Fibroblast of lung (primary cell): ENCODE data around the gene KCNJ5. TPM values are rescaled to one million over a fixed set of nuclear protein-coding genes. Genes with fewer than 3 reads are reported as not detected.

Source experiments
- DNase-seq, 2 donors: peaks; one replicate each; pipeline versions ENCODE4 v3.0.0 to v3.0.0-alpha.2; 2010; ENCODE audit warnings: low read depth in 2 of 2
- H2AFZ ChIP-seq: 2 replicates; pipeline ENCODE4 v1.5.1; 2012; ENCODE audit warnings: low read length, control low read depth, inconsistent platforms
- H3K27ac ChIP-seq: 2 replicates; pipeline ENCODE4 v1.5.1; 2011; ENCODE audit warnings: low read length, control low read depth; ENCODE audit not compliant: insufficient read depth
- H3K27me3 ChIP-seq: 2 replicates; pipeline ENCODE4 v1.5.1; 2011; ENCODE audit warnings: mild to moderate bottlenecking, low read length; ENCODE audit not compliant: control insufficient read depth, insufficient read depth
- H3K36me3 ChIP-seq: 2 replicates; pipeline ENCODE4 v1.5.1; 2011; ENCODE audit warnings: low read length; ENCODE audit not compliant: control insufficient read depth, insufficient read depth
- H3K4me1 ChIP-seq: 2 replicates; pipeline ENCODE4 v1.5.1; 2011; ENCODE audit warnings: low read length; ENCODE audit not compliant: control insufficient read depth, insufficient read depth; ENCODE audit errors: extremely low read depth
- H3K4me2 ChIP-seq: 2 replicates; pipeline ENCODE4 v1.5.1; 2011; ENCODE audit warnings: low read length, control low read depth; ENCODE audit not compliant: insufficient read depth; ENCODE audit errors: extremely low read depth
- H3K4me3 ChIP-seq, 4 experiments: fragments of 200-600 bp in 1 of 4; sonication (generic) in 1 of 4; replicated peaks in 1 of 4; 2 replicates each; pipeline ENCODE4 v1.5.1; 2011 to 2016; ENCODE audit warnings: low read length in 4 of 4, low read depth in 3 of 4, mild to moderate bottlenecking in 3 of 4, control low read depth in 2 of 4, inconsistent platforms in 1 of 4, mixed read lengths in 1 of 4; ENCODE audit not compliant: insufficient read depth in 1 of 4; ENCODE audit errors: control extremely low read depth in 1 of 4
- H3K79me2 ChIP-seq: 2 replicates; pipeline ENCODE4 v1.5.1; 2012; ENCODE audit warnings: mild to moderate bottlenecking, low read length, inconsistent platforms; ENCODE audit not compliant: control insufficient read depth, insufficient read depth
- H3K9ac ChIP-seq: 2 replicates; pipeline ENCODE4 v1.5.1; 2011; ENCODE audit warnings: mild to moderate bottlenecking, low read length, control low read depth; ENCODE audit not compliant: insufficient read depth
- H3K9me3 ChIP-seq: 2 replicates; pipeline ENCODE4 v1.5.1; 2012; ENCODE audit warnings: low read depth, low read length; ENCODE audit not compliant: control insufficient read depth, insufficient read depth
- H4K20me1 ChIP-seq: 2 replicates; pipeline ENCODE4 v1.5.1; 2011; ENCODE audit warnings: low read length; ENCODE audit not compliant: control insufficient read depth, insufficient read depth; ENCODE audit errors: extremely low read depth
- CTCF ChIP-seq, 2 donors: IDR thresholded peaks in 1 of 2; conservative IDR thresholded peaks in 1 of 2; 1 replicate in 1 of 2; 2 replicates in 1 of 2; pipeline ENCODE4 v1.5.1; 2011 to 2012; ENCODE audit warnings: low read length in 2 of 2, control low read depth in 1 of 2, inconsistent platforms in 1 of 2, low read depth in 1 of 2, mild to moderate bottlenecking in 1 of 2
- EZH2 ChIP-seq: IDR thresholded peaks from 2 replicates; pipeline ENCODE4 v1.5.1; 2012; ENCODE audit warnings: low read length, control low read depth, mild to moderate bottlenecking; ENCODE audit errors: missing control alignments
- polyA plus RNA-seq, 2 donors: library from polyadenylated mRNA; depleted of rRNA in 1 of 2; stranded (reverse) in 1 of 2; unstranded in 1 of 2; fragments of >200 nt; gene quantifications; 2 replicates each; pipeline ENCODE4 v1.2.1, GENCODE V29; 2011 to 2012; ENCODE audit warnings: missing spikeins in 1 of 2
- total RNA-seq: library from RNA; depleted of rRNA; stranded (reverse); fragments of >200 nt; gene quantifications from 2 replicates; pipeline ENCODE4 v1.2.1, GENCODE V29; 2014

KCNJ5 gene
- total and polyA plus RNA-seq, 2 donors (not counting 1 experiment from before 2014, with no cell fraction given) = 0.24 to 0.33 TPM

DNA sequence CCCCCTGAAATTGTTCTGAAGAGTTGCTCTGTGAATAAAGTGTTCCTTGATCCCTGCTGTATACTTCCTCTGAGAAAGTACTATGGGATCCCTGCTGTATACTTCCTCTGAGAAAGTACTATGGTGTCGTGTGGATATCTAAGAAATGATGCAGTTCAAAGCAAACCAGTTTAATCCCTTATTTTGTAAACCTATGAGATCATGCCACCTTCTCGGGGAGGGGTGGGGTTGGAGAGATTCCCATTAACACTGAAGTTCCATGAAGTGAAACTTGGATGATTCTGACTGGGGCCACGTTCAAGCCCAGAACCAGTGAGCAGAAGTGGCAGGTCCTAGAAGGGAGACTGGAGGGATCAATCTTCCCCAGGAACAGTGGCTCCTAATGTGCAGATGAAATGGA is 64.5 kb downstream of the KCNJ5 start:
- Histone ChIP-seq H3K79me2 (no peaks in the 10 kb centered on the region), H2AFZ (no peak overlapping the region), H3K27me3 (no peaks in the 10 kb centered on the region), H3K9ac (no peak overlapping the region), H4K20me1 (no peaks in the 10 kb centered on the region), H3K4me2 (no peak overlapping the region), H3K36me3 (no peaks in the 10 kb centered on the region), H3K4me1 (no peaks in the 10 kb centered on the region), H3K9me3 (no peaks in the 10 kb centered on the region), H3K4me3 (no peak overlapping the region), H3K27ac (no peak overlapping the region)
- TF ChIP-seq CTCF (conservative IDR thresholded peaks at IDR 0.05 in 1 of 2, IDR thresholded peaks at IDR 0.05 in 1 of 2; ENCODE audit: low read depth in 1 of 2, low read length in 2 of 2) = no peak
- TF ChIP-seq EZH2 = no peak
- no peak for DNase-seq

- H3K4me1 ChIP-seq = no peaks in the 10 kb centered on the region
- no peaks in the 10 kb centered on the region for H3K9me3 ChIP-seq
- no peak overlapping the region for H3K4me2 ChIP-seq
- no peak overlapping the region for H3K9ac ChIP-seq
- H3K4me3 ChIP-seq = no peak overlapping the region
- no peaks in the 10 kb centered on the region for H3K79me2 ChIP-seq
- TF ChIP-seq EZH2 (no peak), CTCF (conservative IDR thresholded peaks at IDR 0.05 in 1 of 2, IDR thresholded peaks at IDR 0.05 in 1 of 2; ENCODE audit: low read depth in 1 of 2, low read length in 2 of 2) (peak; percentile 72 to 74)
- H3K27me3 ChIP-seq = no peaks in the 10 kb centered on the region
- DNase-seq = peak; percentile 61 to 82
- H3K36me3 ChIP-seq = no peaks in the 10 kb centered on the region
- H2AFZ ChIP-seq = no peak overlapping the region
- no peaks in the 10 kb centered on the region for H4K20me1 ChIP-seq
- H3K27ac ChIP-seq = no peak overlapping the region
These were observed 65.4 kb downstream of the KCNJ5 start for GRCh38 chr11:128956401-128957201.

DNA sequence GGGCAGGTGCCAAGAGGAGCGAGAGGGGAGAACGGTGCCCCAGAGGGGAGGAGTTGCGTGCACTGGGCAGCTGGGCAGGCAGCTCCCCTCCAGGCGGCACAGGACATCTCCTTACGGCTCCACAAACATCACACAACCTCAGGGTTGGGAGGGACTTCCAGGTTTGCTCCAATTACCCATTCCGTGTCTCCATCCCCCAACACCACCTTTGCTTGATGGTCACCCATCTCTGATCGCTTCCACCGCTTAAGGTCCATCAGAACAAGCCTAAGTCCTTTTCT is 66.0 kb downstream of the KCNJ5 start:
- Histone ChIP-seq H3K27ac (no peak overlapping the region), H3K9ac (no peak overlapping the region), H3K9me3 (no peaks in the 10 kb centered on the region), H3K36me3 (no peaks in the 10 kb centered on the region), H3K79me2 (no peaks in the 10 kb centered on the region), H3K27me3 (no peaks in the 10 kb centered on the region), H3K4me1 (no peaks in the 10 kb centered on the region), H4K20me1 (no peaks in the 10 kb centered on the region), H2AFZ (no peak overlapping the region), H3K4me3 (no peak overlapping the region), H3K4me2 (no peak overlapping the region)
- TF ChIP-seq EZH2 (no peak), CTCF (conservative IDR thresholded peaks at IDR 0.05 in 1 of 2, IDR thresholded peaks at IDR 0.05 in 1 of 2; ENCODE audit: low read depth in 1 of 2, low read length in 2 of 2) (no peak)
- DNase-seq = no peak
